Measurements from ENCODE around the gene CBFA2T2. TPM values are rescaled to one million over a fixed set of nuclear protein-coding genes. Genes with fewer than 3 reads are reported as not detected.
"Not testable (repeated sequence)": the region's sequence is repeated elsewhere in the genome, so short reads cannot be mapped to it uniquely, and the experiment has no call there.

The CBFA2T2 gene
- total RNA-seq, 1 experiment from 2014 or later = 22.3 TPM

GRCh38 chr20:33466303-33466646 lies 23.6 kb upstream of the CBFA2T2 start:
- DNase-seq (ENCODE audit: low spot score) = no peak
- in situ Hi-C loops (cut with HindIII; ENCODE audit: low sequenced_read_pairs) = no loop called here

GRCh38 chr20:33470457-33470856 lies 19.4 kb upstream of the CBFA2T2 start:
- in situ Hi-C loops (cut with HindIII; ENCODE audit: low sequenced_read_pairs) = no loop called here
- no peak for DNase-seq (ENCODE audit: low spot score)

GRCh38 chr20:33470866-33471265 lies 19.0 kb upstream of the CBFA2T2 start:
- DNase-seq (ENCODE audit: low spot score) = no peak
- in situ Hi-C loops (cut with HindIII; ENCODE audit: low sequenced_read_pairs) = no loop called here

GRCh38 chr20:33472868-33473435 lies 16.9 kb upstream of the CBFA2T2 start:
- in situ Hi-C loops (cut with HindIII; ENCODE audit: low sequenced_read_pairs) = no loop called here
- DNase-seq (ENCODE audit: low spot score) = no peak

GRCh38 chr20:33474097-33474873 lies 15.6 kb upstream of the CBFA2T2 start:
- DNase-seq (ENCODE audit: low spot score) = no peak
- in situ Hi-C loops (cut with HindIII; ENCODE audit: low sequenced_read_pairs) = no loop called here

- DNase-seq (ENCODE audit: low spot score) = no peak
- in situ Hi-C loops (cut with HindIII; ENCODE audit: low sequenced_read_pairs) = no loop called here
These were observed 14.9 kb upstream of the CBFA2T2 start for GRCh38 chr20:33474963-33475362.

GRCh38 chr20:33475381-33476152 lies 14.3 kb upstream of the CBFA2T2 start:
- DNase-seq (ENCODE audit: low spot score) = no peak
- in situ Hi-C loops (cut with HindIII; ENCODE audit: low sequenced_read_pairs) = no loop called here

- in situ Hi-C loops (cut with HindIII; ENCODE audit: low sequenced_read_pairs) = no loop called here
- no peak for DNase-seq (ENCODE audit: low spot score)
These were observed 12.3 kb upstream of the CBFA2T2 start for GRCh38 chr20:33477386-33478234.

GRCh38 chr20:33480048-33480447 lies 9.8 kb upstream of the CBFA2T2 start:
- in situ Hi-C loops (cut with HindIII; ENCODE audit: low sequenced_read_pairs) = no loop called here
- DNase-seq (ENCODE audit: low spot score) = no peak

GRCh38 chr20:33481431-33481941 lies 8.4 kb upstream of the CBFA2T2 start:
- in situ Hi-C loops (cut with HindIII; ENCODE audit: low sequenced_read_pairs) = no loop called here
- no peak for DNase-seq (ENCODE audit: low spot score)

GRCh38 chr20:33482581-33482980 lies 7.3 kb upstream of the CBFA2T2 start:
- in situ Hi-C loops (cut with HindIII; ENCODE audit: low sequenced_read_pairs) = no loop called here
- no peak for DNase-seq (ENCODE audit: low spot score)

- in situ Hi-C loops (cut with HindIII; ENCODE audit: low sequenced_read_pairs); DNase-seq (ENCODE audit: low spot score): not testable (repeated sequence)
These were observed 6.7 kb upstream of the CBFA2T2 start for GRCh38 chr20:33483186-33483585.

- no peak for DNase-seq (ENCODE audit: low spot score)
- in situ Hi-C loops (cut with HindIII; ENCODE audit: low sequenced_read_pairs) = no loop called here
These were observed 1.7 kb upstream of the CBFA2T2 start for GRCh38 chr20:33488201-33488600.

GRCh38 chr20:33488661-33489494 lies 1.0 kb upstream of the CBFA2T2 start:
- in situ Hi-C loops (cut with HindIII; ENCODE audit: low sequenced_read_pairs); DNase-seq (ENCODE audit: low spot score): not testable (repeated sequence)

GRCh38 chr20:33489495-33490022 lies 337 bp upstream of the CBFA2T2 start:
- in situ Hi-C loops (cut with HindIII; ENCODE audit: low sequenced_read_pairs) = no loop called here
- DNase-seq (ENCODE audit: low spot score) = peak; percentile 98

GRCh38 chr20:33490934-33491656 lies 1.2 kb downstream of the CBFA2T2 start:
- no peak for DNase-seq (ENCODE audit: low spot score)
- in situ Hi-C loops (cut with HindIII; ENCODE audit: low sequenced_read_pairs) = no loop called here

- no peak for DNase-seq (ENCODE audit: low spot score)
- in situ Hi-C loops (cut with HindIII; ENCODE audit: low sequenced_read_pairs) = no loop called here
These were observed 3.3 kb downstream of the CBFA2T2 start for GRCh38 chr20:33493076-33493766.
